WTC11 (cell line): Measurements from ENCODE around the gene WWOX.
A peak's percentile ranks its signal among the peaks of the same experiment; 100 is the strongest.

Source experiments
- CREB1 ChIP-seq: sonication (generic); formaldehyde crosslinking; IDR thresholded peaks from 2 replicates; pipeline ENCODE4 v1.8.0; 2023; ENCODE audit warnings: mild to moderate bottlenecking, missing genetic modification reagents
- CTCF ChIP-seq: fragments of 200-600 bp; IDR thresholded peaks from 2 replicates; pipeline ENCODE4 v1.8.0; 2022; ENCODE audit warnings: antibody characterized with exemption
- E2F4 ChIP-seq: sonication (generic); formaldehyde crosslinking; IDR thresholded peaks from 2 replicates; pipeline ENCODE4 v1.8.1; 2022; ENCODE audit warnings: low read depth, mild to moderate bottlenecking, moderate library complexity, missing genetic modification reagents, borderline replicate concordance
- FOXP1 ChIP-seq: sonication (generic); formaldehyde crosslinking; IDR thresholded peaks from 2 replicates; pipeline ENCODE4 v1.8.0; 2022; ENCODE audit warnings: missing genetic modification reagents, mild to moderate bottlenecking, moderate library complexity, borderline replicate concordance
- NR2C2 ChIP-seq: sonication (generic); formaldehyde crosslinking; IDR thresholded peaks from 2 replicates; pipeline ENCODE4 v1.8.0; 2022; ENCODE audit warnings: mild to moderate bottlenecking, missing genetic modification reagents
- SMAD4 ChIP-seq: sonication (generic); formaldehyde crosslinking; IDR thresholded peaks from 2 replicates; pipeline ENCODE4 v1.8.0; 2022; ENCODE audit warnings: mild to moderate bottlenecking, missing genetic modification reagents
- ZNF317 ChIP-seq: sonication (generic); formaldehyde crosslinking; IDR thresholded peaks from 2 replicates; pipeline ENCODE4 v1.8.1; 2023; ENCODE audit warnings: low read depth, mild to moderate bottlenecking, moderate library complexity, missing genetic modification reagents, borderline replicate concordance
- ZNF671 ChIP-seq: fragments of 250-450 bp; sonication (Bioruptor Pico); IDR thresholded peaks from 2 replicates; pipeline ENCODE4 v1.8.0; 2021; ENCODE audit warnings: mild to moderate bottlenecking

GRCh38 chr16:78705694-78706093, 606.2 kb downstream of the WWOX start:
- TF ChIP-seq CTCF, result 0 out of 2 replicates have a peak, but pooled peaks have one; percentile 23
- TF ChIP-seq ZNF317 (CRISPR knock-in tag), result no peak
- TF ChIP-seq E2F4 (CRISPR knock-in tag), result no peak
- no peak for TF ChIP-seq CREB1
- no peak for TF ChIP-seq ZNF671 (CRISPR knock-in tag)
- no peak for TF ChIP-seq FOXP1 (CRISPR knock-in tag)
- no peak for TF ChIP-seq SMAD4
- TF ChIP-seq NR2C2, result no peak
